ENCODE data around the gene HERC2. TPM values are rescaled to one million over a fixed set of nuclear protein-coding genes. Genes with fewer than 3 reads are reported as not detected.

The HERC2 gene
- total and polyA plus RNA-seq, 4 experiments from 2014 or later: 3.4 to 55.1 (median 28.9) TPM

DNA sequence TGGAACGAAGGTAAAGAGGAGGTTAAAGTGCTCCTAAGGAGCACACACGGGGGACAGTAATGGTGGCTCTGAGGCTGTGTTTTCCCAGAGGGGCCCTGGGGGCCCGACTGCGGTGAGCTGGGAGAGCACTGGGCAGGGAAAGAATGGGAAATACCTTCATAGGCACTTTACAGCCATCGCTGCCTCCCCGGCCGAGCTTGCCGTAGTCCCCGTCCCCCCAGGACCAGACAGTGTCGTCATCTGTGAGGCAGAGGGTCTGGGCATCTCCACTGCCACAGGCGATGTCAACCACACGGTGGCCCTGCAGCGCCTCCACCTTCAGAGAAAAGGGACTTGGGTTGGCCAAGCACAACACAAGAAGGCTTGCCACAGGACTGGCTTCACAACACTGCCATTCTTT, 190.0 kb downstream of the HERC2 start:
- Histone ChIP-seq H3K27ac (ENCODE audit: low read depth, low read length) (no peak overlapping the region), H3K4me1 (ENCODE audit: insufficient read depth, low read length) (peaks cover 18% of the 10 kb centered on the region), H3K9me3 (ENCODE audit: control insufficient read depth in 1 of 2, low read length in 2 of 2) (no peaks in the 10 kb centered on the region), H3K27me3 (ENCODE audit: insufficient read depth, low read length) (no peaks in the 10 kb centered on the region), H3K36me3 (ENCODE audit: insufficient read depth, low read length) (peaks cover 5% of the 10 kb centered on the region), H3K4me3 (ENCODE audit: low read length in 2 of 2) (no peak overlapping the region)
- Mint-ChIP-seq H3K4me3 (no peak overlapping the region), H3K27ac (peak overlapping the region in 1 of 7 donors; percentile 29), H3K36me3 (peaks cover 35 to 52% of the 10 kb centered on the region in 2 donors), H3K27me3 (no peaks in the 10 kb centered on the region), H3K4me1 (peaks cover 15 to 61% (median 23%) of the 10 kb centered on the region in 4 donors), H3K9me3 (peaks cover 0 to 4% (median 0%) of the 10 kb centered on the region in 8 donors)
- ChIA-PET POLR2A (ENCODE audit: partially characterized antibody) (interaction anchor here (6.5 kb wide), 1 partner anchor 24 kb away, joined by 30 read pairs; no protein-coding TSS in a partner anchor), CTCF (ENCODE audit: partially characterized antibody) (interaction anchor here (1.6 kb wide), 1 partner anchor 20 kb away, joined by 5 read pairs; no protein-coding TSS in a partner anchor)
- DNase-seq: no peak
- intact Hi-C loops (cut with micrococcal nuclease): no loop called here

DNA sequence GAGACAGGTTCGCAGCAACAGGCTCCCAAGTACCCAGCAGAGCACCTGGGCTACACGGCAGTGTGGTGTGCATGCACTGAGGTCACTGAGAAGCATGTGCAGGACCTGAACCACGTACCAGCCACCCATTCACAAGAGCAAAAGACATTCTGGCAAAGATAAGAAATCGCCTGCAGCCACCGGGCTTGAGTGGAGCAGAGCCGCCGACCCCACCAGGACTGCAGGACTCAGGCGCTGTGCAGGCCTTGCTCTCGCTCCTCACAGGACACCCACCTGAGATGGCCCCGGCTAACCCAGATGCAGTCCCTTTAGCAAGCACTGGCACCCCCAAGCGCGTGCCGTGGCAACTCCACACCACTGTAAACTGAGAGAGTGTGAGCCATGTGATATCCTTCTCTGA, 190.6 kb downstream of the HERC2 start:
- Mint-ChIP-seq H3K27me3 (no peaks in the 10 kb centered on the region), H3K4me1 (peaks cover 10 to 56% (median 18%) of the 10 kb centered on the region in 4 donors), H3K36me3 (peaks cover 35 to 51% of the 10 kb centered on the region in 2 donors), H3K9me3 (peaks cover 0 to 4% (median 0%) of the 10 kb centered on the region in 8 donors), H3K4me3 (no peak overlapping the region), H3K27ac (peak overlapping the region in 2 of 7 donors; percentile 66 to 74)
- intact Hi-C loops (cut with micrococcal nuclease): no loop called here
- Histone ChIP-seq H3K4me1 (ENCODE audit: insufficient read depth, low read length) (peaks cover 13% of the 10 kb centered on the region), H3K27ac (ENCODE audit: low read depth, low read length) (no peak overlapping the region), H3K9me3 (ENCODE audit: control insufficient read depth in 1 of 2, low read length in 2 of 2) (no peaks in the 10 kb centered on the region), H3K4me3 (ENCODE audit: low read length in 2 of 2) (no peak overlapping the region), H3K27me3 (ENCODE audit: insufficient read depth, low read length) (no peaks in the 10 kb centered on the region), H3K36me3 (ENCODE audit: insufficient read depth, low read length) (peaks cover 5% of the 10 kb centered on the region)
- ChIA-PET CTCF (ENCODE audit: partially characterized antibody) (no interaction called here), POLR2A (ENCODE audit: partially characterized antibody) (no interaction called here)
- no peak for DNase-seq

DNA sequence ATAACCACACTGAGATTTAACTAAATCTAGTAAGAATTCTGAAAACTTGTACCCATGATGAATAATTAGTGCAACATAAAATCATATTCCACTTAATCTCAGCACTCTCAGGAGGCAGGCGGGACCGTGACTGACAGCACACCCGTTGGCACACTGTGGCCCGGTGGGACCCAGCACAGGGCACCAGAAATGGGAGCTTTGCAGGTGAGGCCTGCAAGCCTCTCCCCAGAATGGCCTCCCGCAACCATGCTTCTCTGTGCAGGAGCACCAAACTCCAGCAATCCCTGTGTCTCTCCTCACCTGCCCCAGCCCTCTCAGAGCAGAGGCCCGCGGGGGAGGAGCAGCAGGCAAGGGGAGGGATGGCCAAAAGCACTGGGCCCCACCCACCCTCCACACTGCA, 191.3 kb downstream of the HERC2 start:
- Mint-ChIP-seq H3K27me3 (no peaks in the 10 kb centered on the region), H3K9me3 (peaks cover 0 to 4% (median 0%) of the 10 kb centered on the region in 8 donors), H3K4me1 (peaks cover 10 to 58% (median 17%) of the 10 kb centered on the region in 4 donors), H3K36me3 (peaks cover 35 to 51% of the 10 kb centered on the region in 2 donors), H3K4me3 (no peak overlapping the region), H3K27ac (peak overlapping the region in 1 of 7 donors; percentile 47)
- Histone ChIP-seq H3K27ac (ENCODE audit: low read depth, low read length) (no peak overlapping the region), H3K4me3 (ENCODE audit: low read length in 2 of 2) (no peak overlapping the region), H3K36me3 (ENCODE audit: insufficient read depth, low read length) (peaks cover 5% of the 10 kb centered on the region), H3K4me1 (ENCODE audit: insufficient read depth, low read length) (peaks cover 5% of the 10 kb centered on the region), H3K27me3 (ENCODE audit: insufficient read depth, low read length) (no peaks in the 10 kb centered on the region), H3K9me3 (ENCODE audit: control insufficient read depth in 1 of 2, low read length in 2 of 2) (no peaks in the 10 kb centered on the region)
- CTCF ChIA-PET (ENCODE audit: partially characterized antibody): no interaction called here
- POLR2A ChIA-PET (ENCODE audit: partially characterized antibody): no interaction called here
- DNase-seq: no peak
- intact Hi-C loops (cut with micrococcal nuclease): no loop called here

DNA sequence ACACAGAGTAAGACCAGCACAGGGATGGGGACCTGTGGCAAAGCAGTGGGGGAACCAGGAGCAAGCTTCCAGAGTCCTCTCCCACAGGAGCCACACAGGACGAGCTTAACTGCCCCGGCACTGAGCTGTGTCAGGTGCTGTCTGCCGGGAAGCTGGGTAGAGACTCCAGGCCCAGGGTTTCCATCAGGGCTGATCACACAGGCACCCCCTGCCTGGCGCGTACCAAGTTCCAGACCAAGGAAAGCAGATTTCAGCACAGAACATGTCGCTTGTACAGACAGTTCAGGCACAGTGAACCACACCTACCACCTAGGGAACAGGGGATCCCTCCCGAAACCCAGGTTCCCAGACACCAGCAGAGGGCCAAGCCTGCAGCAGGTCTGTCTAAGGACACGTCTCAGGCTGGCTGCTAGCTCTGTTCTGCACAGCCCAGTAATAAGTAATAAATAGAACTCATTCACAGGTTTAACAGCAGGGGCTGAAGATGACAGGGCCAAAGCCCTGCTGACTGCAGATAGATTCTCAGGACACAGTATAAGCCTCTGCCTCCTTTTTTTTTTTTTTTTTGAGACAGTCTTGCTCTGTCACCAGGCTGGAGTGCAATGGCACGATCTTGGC, 192.6 kb downstream of the HERC2 start:
- Mint-ChIP-seq H3K4me1 (peaks cover 5 to 44% (median 9%) of the 10 kb centered on the region in 4 donors), H3K27ac (peak overlapping the region in 3 of 7 donors; percentile 29 to 51 (median 50)), H3K9me3 (peaks cover 0 to 4% (median 0%) of the 10 kb centered on the region in 8 donors), H3K36me3 (peaks cover 36 to 46% of the 10 kb centered on the region in 2 donors), H3K27me3 (no peaks in the 10 kb centered on the region), H3K4me3 (no peak overlapping the region)
- intact Hi-C loops (cut with micrococcal nuclease): no loop called here
- peaks cover 5% of the 10 kb centered on the region for H3K36me3 ChIP-seq (ENCODE audit: insufficient read depth, low read length)
- no peaks in the 10 kb centered on the region for H3K4me1 ChIP-seq (ENCODE audit: insufficient read depth, low read length)
- CTCF ChIA-PET (ENCODE audit: partially characterized antibody): interaction anchor here (0.9 to 5.3 kb wide), 8 partner anchors 9 to 75 kb away, joined by 3 to 37 read pairs (median 4); partner anchors contain the start of gene OCA2
- H3K4me3 ChIP-seq (ENCODE audit: low read length in 2 of 2): no peak overlapping the region
- DNase-seq: no peak
- H3K27me3 ChIP-seq (ENCODE audit: insufficient read depth, low read length): no peaks in the 10 kb centered on the region
- POLR2A ChIA-PET (ENCODE audit: partially characterized antibody): interaction anchor here (1.0 to 1.4 kb wide), 2 partner anchors 8 to 24 kb away, joined by 4 read pairs; no protein-coding TSS in a partner anchor
- H3K9me3 ChIP-seq (ENCODE audit: control insufficient read depth in 1 of 2, low read length in 2 of 2): no peaks in the 10 kb centered on the region
- no peak overlapping the region for H3K27ac ChIP-seq (ENCODE audit: low read depth, low read length)

DNA sequence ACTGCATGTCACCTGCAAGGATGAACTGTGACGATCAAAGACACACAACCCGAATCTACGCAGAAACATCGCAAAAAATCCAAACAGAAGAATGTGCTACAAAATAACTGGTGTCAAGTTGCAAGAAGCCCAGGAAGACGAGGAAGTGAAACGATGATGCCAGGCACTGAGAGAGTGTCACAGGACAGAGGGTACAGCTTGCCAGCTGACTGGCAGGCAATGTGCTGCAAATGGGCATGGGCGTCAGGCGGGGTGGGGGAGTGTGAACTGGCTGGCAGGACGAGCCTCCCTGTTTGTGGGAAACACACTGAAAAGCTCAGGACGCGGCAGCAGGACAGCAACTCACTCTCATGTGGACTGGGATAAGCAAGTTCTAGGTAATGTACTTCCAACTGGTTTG, 193.9 kb downstream of the HERC2 start:
- H3K27ac ChIP-seq (ENCODE audit: low read depth, low read length): no peak overlapping the region
- Mint-ChIP-seq H3K4me1 (peaks cover 4 to 31% (median 5%) of the 10 kb centered on the region in 4 donors), H3K4me3 (no peak overlapping the region), H3K36me3 (peaks cover 33 to 47% of the 10 kb centered on the region in 2 donors), H3K27ac (peak overlapping the region in 2 of 7 donors; percentile 4 to 83), H3K9me3 (no peaks in the 10 kb centered on the region), H3K27me3 (no peaks in the 10 kb centered on the region)
- intact Hi-C loops (cut with micrococcal nuclease): no loop called here
- ChIA-PET CTCF (ENCODE audit: partially characterized antibody) (interaction anchor here (0.7 to 5.3 kb wide), 5 partner anchors 10 to 80 kb away, joined by 3 to 37 read pairs (median 31); no protein-coding TSS in a partner anchor), POLR2A (ENCODE audit: partially characterized antibody) (interaction anchor here (0.6 to 5.1 kb wide), 2 partner anchors 9 to 810 kb away, joined by 3 to 29 read pairs; no protein-coding TSS in a partner anchor)
- no peaks in the 10 kb centered on the region for H3K4me1 ChIP-seq (ENCODE audit: insufficient read depth, low read length)
- peaks cover 5% of the 10 kb centered on the region for H3K36me3 ChIP-seq (ENCODE audit: insufficient read depth, low read length)
- no peak for DNase-seq
- H3K27me3 ChIP-seq (ENCODE audit: insufficient read depth, low read length): no peaks in the 10 kb centered on the region
- H3K9me3 ChIP-seq (ENCODE audit: control insufficient read depth in 1 of 2, low read length in 2 of 2): no peaks in the 10 kb centered on the region
- H3K4me3 ChIP-seq (ENCODE audit: low read length in 2 of 2): no peak overlapping the region

DNA sequence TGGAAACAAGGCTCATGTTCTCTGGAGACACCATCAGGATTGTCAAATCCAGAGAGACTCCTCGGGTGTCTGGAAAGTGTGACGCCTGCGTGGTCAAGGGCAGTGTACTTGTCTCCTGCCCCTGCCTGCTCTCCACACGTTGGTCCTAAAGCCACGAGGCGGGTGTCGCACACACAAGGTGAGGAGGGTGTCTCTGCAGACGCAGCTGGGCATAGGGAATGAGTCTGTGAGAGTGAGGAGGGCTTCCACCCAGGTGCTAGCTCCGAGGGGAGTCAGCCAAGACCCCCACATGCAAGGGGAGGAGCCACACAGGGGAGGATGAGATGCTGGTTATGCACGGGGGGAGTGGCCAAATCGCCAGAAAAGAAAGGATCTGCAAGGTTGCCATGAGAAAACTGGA, 194.9 kb downstream of the HERC2 start:
- no peak overlapping the region for H3K27ac ChIP-seq (ENCODE audit: low read depth, low read length)
- peak overlapping the region in 1 of 7 donors; percentile 17 for H3K27ac Mint-ChIP-seq
- H3K36me3 Mint-ChIP-seq: peaks cover 33 to 43% of the 10 kb centered on the region in 2 donors

More for the DNA sequence above, 194.9 kb downstream of the HERC2 start:
- Histone ChIP-seq H3K4me3 (ENCODE audit: low read length in 2 of 2) (no peak overlapping the region), H3K9me3 (ENCODE audit: control insufficient read depth in 1 of 2, low read length in 2 of 2) (no peaks in the 10 kb centered on the region), H3K4me1 (ENCODE audit: insufficient read depth, low read length) (no peaks in the 10 kb centered on the region), H3K36me3 (ENCODE audit: insufficient read depth, low read length) (peaks cover 5% of the 10 kb centered on the region), H3K27me3 (ENCODE audit: insufficient read depth, low read length) (no peaks in the 10 kb centered on the region)
- Mint-ChIP-seq H3K27me3 (no peaks in the 10 kb centered on the region), H3K4me1 (peaks cover 2 to 21% (median 5%) of the 10 kb centered on the region in 4 donors), H3K9me3 (no peaks in the 10 kb centered on the region), H3K4me3 (no peak overlapping the region)
- no peak for DNase-seq
- intact Hi-C loops (cut with micrococcal nuclease): no loop called here
- ChIA-PET CTCF (ENCODE audit: partially characterized antibody) (interaction anchor here (1.3 to 7.0 kb wide), 18 partner anchors 9 to 89 kb away, joined by 4 to 68 read pairs (median 12); partner anchors contain the start of gene OCA2), POLR2A (ENCODE audit: partially characterized antibody) (interaction anchor here (1.6 to 5.1 kb wide), 2 partner anchors 10 to 80 kb away, joined by 3 to 29 read pairs; no protein-coding TSS in a partner anchor)
